ENCODE results near the gene RAPGEF4.

- TF ChIP-seq CTCF (IDR thresholded peaks at IDR 0.05), result no peak
- TF ChIP-seq EP300 (IDR thresholded peaks at IDR 0.05), result no peak
Measured at GRCh38 chr2:172996387-172996961, 260.8 kb downstream of the RAPGEF4 start.

Measured in sigmoid colon (tissue), 4 donors.